ENCODE results near the gene BSN. TPM values are rescaled to one million over a fixed set of nuclear protein-coding genes. Genes with fewer than 3 reads are reported as not detected.
"Not testable (repeated sequence)": the region's sequence is repeated elsewhere in the genome, so short reads cannot be mapped to it uniquely, and the experiment has no call there.

The BSN gene
- total RNA-seq, 2 experiments from 2014 or later: 0.03 to 0.27 TPM

DNA sequence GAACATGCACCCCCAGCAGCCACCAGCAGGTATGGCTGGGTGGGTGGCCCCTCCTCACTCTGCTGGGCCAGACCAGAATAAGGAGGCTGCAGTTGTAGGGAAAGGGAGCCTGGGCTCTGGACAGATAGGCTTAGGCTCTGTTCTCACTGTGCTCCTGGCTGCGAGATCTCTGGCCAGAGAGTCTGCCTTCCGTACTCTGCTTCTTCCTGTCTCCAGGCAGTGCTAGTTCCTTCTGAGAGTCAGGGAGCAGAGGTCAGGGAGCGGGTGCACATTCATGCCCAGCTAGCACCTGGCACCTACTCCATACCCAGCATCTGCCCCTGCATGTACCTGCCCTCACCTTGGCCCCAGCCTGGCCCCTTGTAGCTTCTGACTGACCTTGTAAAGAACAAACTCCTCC, 137.2 kb downstream of the BSN start:
- intact Hi-C loops (cut with micrococcal nuclease; ENCODE audit: unreplicated experiment); H3K27ac ChIP-seq (ENCODE audit: low read depth, low read length, poor library complexity, severe bottlenecking); H3K9me2 ChIP-seq (ENCODE audit: insufficient read depth, low read length); BruUV-seq (replicated peaks); H3K36me3 ChIP-seq (ENCODE audit: insufficient read depth, low read length); H3K4me2 ChIP-seq (ENCODE audit: low read length); H3K9me3 ChIP-seq (ENCODE audit: low read length); DNase-seq (ENCODE audit: low spot score); H2AFZ ChIP-seq (ENCODE audit: low read length); H3K79me2 ChIP-seq (ENCODE audit: insufficient read depth, low read depth, low read length); H3K4me3 ChIP-seq (ENCODE audit: low read depth, low read length, poor library complexity, severe bottlenecking); H4K20me1 ChIP-seq (ENCODE audit: insufficient read depth, low read length); POLR2A ChIA-PET; CTCF ChIA-PET (ENCODE audit: unreplicated experiment): not testable (repeated sequence)
- peaks cover 11% of the 10 kb centered on the region for H3K4me1 ChIP-seq (ENCODE audit: insufficient read depth, low read length, poor library complexity, severe bottlenecking)

- DNase-seq (ENCODE audit: low spot score); CTCF ChIA-PET (ENCODE audit: unreplicated experiment); H3K27ac ChIP-seq (ENCODE audit: low read depth, low read length, poor library complexity, severe bottlenecking); H4K20me1 ChIP-seq (ENCODE audit: insufficient read depth, low read length); H3K4me1 ChIP-seq (ENCODE audit: insufficient read depth, low read length, poor library complexity, severe bottlenecking); H3K9me3 ChIP-seq (ENCODE audit: low read length); H3K9me2 ChIP-seq (ENCODE audit: insufficient read depth, low read length); intact Hi-C loops (cut with micrococcal nuclease; ENCODE audit: unreplicated experiment); H2AFZ ChIP-seq (ENCODE audit: low read length); H3K4me3 ChIP-seq (ENCODE audit: low read depth, low read length, poor library complexity, severe bottlenecking); H3K36me3 ChIP-seq (ENCODE audit: insufficient read depth, low read length); BruUV-seq (replicated peaks); H3K79me2 ChIP-seq (ENCODE audit: insufficient read depth, low read depth, low read length); POLR2A ChIA-PET; H3K4me2 ChIP-seq (ENCODE audit: low read length): not testable (repeated sequence)
Observed at GRCh38 chr3:49694409-49695070, 140.3 kb downstream of the BSN start.

- H2AFZ ChIP-seq (ENCODE audit: low read length); H3K9me2 ChIP-seq (ENCODE audit: insufficient read depth, low read length); DNase-seq (ENCODE audit: low spot score); intact Hi-C loops (cut with micrococcal nuclease; ENCODE audit: unreplicated experiment); POLR2A ChIA-PET; H3K4me2 ChIP-seq (ENCODE audit: low read length); BruUV-seq (replicated peaks); H4K20me1 ChIP-seq (ENCODE audit: insufficient read depth, low read length); CTCF ChIA-PET (ENCODE audit: unreplicated experiment); H3K4me1 ChIP-seq (ENCODE audit: insufficient read depth, low read length, poor library complexity, severe bottlenecking); H3K36me3 ChIP-seq (ENCODE audit: insufficient read depth, low read length); H3K4me3 ChIP-seq (ENCODE audit: low read depth, low read length, poor library complexity, severe bottlenecking); H3K27ac ChIP-seq (ENCODE audit: low read depth, low read length, poor library complexity, severe bottlenecking); H3K79me2 ChIP-seq (ENCODE audit: insufficient read depth, low read depth, low read length); H3K9me3 ChIP-seq (ENCODE audit: low read length): not testable (repeated sequence)
Observed at GRCh38 chr3:49695350-49696015, 141.2 kb downstream of the BSN start.

DNA sequence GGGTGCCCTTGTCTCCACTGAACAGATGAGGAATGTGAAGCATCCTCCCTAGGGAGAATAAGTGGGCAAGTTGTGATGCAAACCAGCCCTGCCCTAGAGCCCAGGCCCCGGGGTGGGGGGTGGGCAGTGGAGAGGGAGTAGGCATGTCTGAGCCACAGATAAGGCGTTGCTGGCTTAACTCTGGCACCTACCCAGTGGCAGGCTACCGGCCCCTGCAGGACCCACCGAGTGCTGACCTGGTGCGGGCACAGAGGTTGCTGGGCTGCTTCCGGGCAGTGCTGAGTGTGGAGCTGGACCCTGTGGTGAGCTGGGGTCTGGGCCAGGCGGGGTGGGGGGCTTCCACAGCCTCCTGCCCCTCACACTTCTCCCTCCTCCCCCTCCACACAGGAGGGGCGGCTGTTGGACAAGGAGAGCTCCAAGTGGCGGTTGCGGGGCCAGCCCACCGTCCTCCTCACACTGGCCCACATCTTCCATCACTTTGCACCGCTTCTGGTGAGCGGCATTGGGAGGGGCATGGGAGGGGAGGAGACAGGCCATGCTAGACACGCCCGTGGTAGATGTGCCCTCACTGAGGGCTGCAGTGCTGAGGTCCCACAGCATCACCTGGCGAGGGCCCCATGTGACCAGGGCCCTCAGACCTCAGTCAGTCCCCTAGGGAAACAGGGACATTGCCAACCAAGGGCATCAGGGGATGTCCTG, 145.2 kb downstream of the BSN start:
- no peak for DNase-seq (ENCODE audit: low spot score)
- H4K20me1 ChIP-seq (ENCODE audit: insufficient read depth, low read length): no peaks in the 10 kb centered on the region
- H3K27ac ChIP-seq (ENCODE audit: low read depth, low read length, poor library complexity, severe bottlenecking): no peak overlapping the region
- intact Hi-C loops (cut with micrococcal nuclease; ENCODE audit: unreplicated experiment): no loop called here
- no peaks in the 10 kb centered on the region for H3K79me2 ChIP-seq (ENCODE audit: insufficient read depth, low read depth, low read length)
- ChIA-PET CTCF (ENCODE audit: unreplicated experiment) (no interaction called here), POLR2A (no interaction called here)
- no TSS peak for BruUV-seq (replicated peaks)
- no peak overlapping the region for H3K4me2 ChIP-seq (ENCODE audit: low read length)
- no peak overlapping the region for H2AFZ ChIP-seq (ENCODE audit: low read length)
- no peaks in the 10 kb centered on the region for H3K4me1 ChIP-seq (ENCODE audit: insufficient read depth, low read length, poor library complexity, severe bottlenecking)
- H3K9me2 ChIP-seq (ENCODE audit: insufficient read depth, low read length): no peaks in the 10 kb centered on the region
- TF ChIP-seq EZH2phosphoT487 (IDR thresholded peaks at IDR 0.05; ENCODE audit: borderline replicate concordance, low read depth, low read length) (no peak), CTCF (conservative IDR thresholded peaks at IDR 0.05; ENCODE audit: low read length) (no peak)
- H3K4me3 ChIP-seq (ENCODE audit: low read depth, low read length, poor library complexity, severe bottlenecking): no peak overlapping the region
- peaks cover 7% of the 10 kb centered on the region; the same call in 1 of the 2 replicates for H3K36me3 ChIP-seq (ENCODE audit: insufficient read depth, low read length)
- no peaks in the 10 kb centered on the region for H3K9me3 ChIP-seq (ENCODE audit: low read length)

All from OCI-LY7 (cell line).